NK-92 (cell line): ENCODE measurements around the gene SMARCA2.

ENCODE experiments used
- DNase-seq: peaks from one replicate; lab custom pipeline; 2025; ENCODE audit not compliant: unreplicated experiment; lab: John Stamatoyannopoulos, UW

The SMARCA2 gene

GRCh38 chr9:2086971-2087370 lies 71.8 kb downstream of the SMARCA2 start:
- DNase-seq: no peak

GRCh38 chr9:2087500-2088313 lies 72.6 kb downstream of the SMARCA2 start:
- DNase-seq: no peak

- DNase-seq: no peak
Observed at GRCh38 chr9:2093920-2094597, 78.9 kb downstream of the SMARCA2 start.

GRCh38 chr9:2096376-2096970 lies 81.3 kb downstream of the SMARCA2 start:
- DNase-seq: no peak

- no peak for DNase-seq
Observed at GRCh38 chr9:2106666-2107065, 91.5 kb downstream of the SMARCA2 start.

GRCh38 chr9:2107906-2108451 lies 92.8 kb downstream of the SMARCA2 start:
- DNase-seq: no peak

- DNase-seq: no peak
Observed at GRCh38 chr9:2109069-2109650, 94.0 kb downstream of the SMARCA2 start.

GRCh38 chr9:2110036-2110435 lies 94.9 kb downstream of the SMARCA2 start:
- DNase-seq: no peak

- DNase-seq: no peak
Observed at GRCh38 chr9:2116073-2116472, 100.9 kb downstream of the SMARCA2 start.

GRCh38 chr9:2117527-2117926 lies 102.4 kb downstream of the SMARCA2 start:
- DNase-seq: no peak

GRCh38 chr9:2119566-2119965 lies 104.4 kb downstream of the SMARCA2 start:
- DNase-seq: no peak

GRCh38 chr9:2120926-2121689 lies 106.0 kb downstream of the SMARCA2 start:
- DNase-seq: no peak

- DNase-seq: no peak
Observed at GRCh38 chr9:2122299-2122698, 107.2 kb downstream of the SMARCA2 start.

GRCh38 chr9:2125906-2126305 lies 110.8 kb downstream of the SMARCA2 start:
- no peak for DNase-seq

- no peak for DNase-seq
Observed at GRCh38 chr9:2126331-2126803, 111.2 kb downstream of the SMARCA2 start.

- no peak for DNase-seq
Observed at GRCh38 chr9:2127486-2127885, 112.3 kb downstream of the SMARCA2 start.

GRCh38 chr9:2128141-2128540 lies 113.0 kb downstream of the SMARCA2 start:
- no peak for DNase-seq

- no peak for DNase-seq
Observed at GRCh38 chr9:2128618-2129017, 113.5 kb downstream of the SMARCA2 start.

- no peak for DNase-seq
Observed at GRCh38 chr9:2130941-2131340, 115.8 kb downstream of the SMARCA2 start.

GRCh38 chr9:2132484-2133082 lies 117.4 kb downstream of the SMARCA2 start:
- DNase-seq: no peak
